Measurements from ENCODE around the gene CDH15.
"Not testable (repeated sequence)": the region's sequence is repeated elsewhere in the genome, so short reads cannot be mapped to it uniquely, and the experiment has no call there.

Gene CDH15

GRCh38 chr16:89174877-89175276 lies 3.3 kb downstream of the CDH15 start:
- no peak for DNase-seq

GRCh38 chr16:89175280-89176146 lies 4.0 kb downstream of the CDH15 start:
- peak; percentile 64 to 93 for DNase-seq

- DNase-seq: peak in 1 of 2 experiments; percentile 67
These were observed 4.7 kb downstream of the CDH15 start for GRCh38 chr16:89176147-89176690.

GRCh38 chr16:89176717-89177116 lies 5.2 kb downstream of the CDH15 start:
- no peak for DNase-seq

- DNase-seq: no peak
These were observed 6.0 kb downstream of the CDH15 start for GRCh38 chr16:89177501-89177900.

- DNase-seq: no peak
These were observed 7.1 kb downstream of the CDH15 start for GRCh38 chr16:89178453-89179147.

GRCh38 chr16:89179148-89179484 lies 7.6 kb downstream of the CDH15 start:
- no peak for DNase-seq

- DNase-seq: no peak
These were observed 8.2 kb downstream of the CDH15 start for GRCh38 chr16:89179656-89180315.

GRCh38 chr16:89183463-89183862 lies 11.9 kb downstream of the CDH15 start:
- no peak for DNase-seq

- DNase-seq: no peak
These were observed 12.6 kb downstream of the CDH15 start for GRCh38 chr16:89183975-89184676.

- DNase-seq: no peak
These were observed 13.1 kb downstream of the CDH15 start for GRCh38 chr16:89184677-89184932.

GRCh38 chr16:89184933-89185794 lies 13.6 kb downstream of the CDH15 start:
- no peak for DNase-seq

- not testable (repeated sequence) for DNase-seq
These were observed 14.5 kb downstream of the CDH15 start for GRCh38 chr16:89185887-89186592.

GRCh38 chr16:89186593-89187031 lies 15.1 kb downstream of the CDH15 start:
- DNase-seq: not testable (repeated sequence)

- DNase-seq: no peak
These were observed 15.7 kb downstream of the CDH15 start for GRCh38 chr16:89187032-89187769.

- no peak for DNase-seq
These were observed 16.3 kb downstream of the CDH15 start for GRCh38 chr16:89187770-89188392.

GRCh38 chr16:89188471-89189357 lies 17.2 kb downstream of the CDH15 start:
- not testable (repeated sequence) for DNase-seq

- DNase-seq: no peak
These were observed 17.9 kb downstream of the CDH15 start for GRCh38 chr16:89189358-89190025.
